Stimulated activated CD8-positive, alpha-beta memory T cell treated with anti-CD3 and anti-CD28 coated beads, Interleukin-15, amount 100 ng/mL, for 24 hours (primary cell): ENCODE data around the gene C1QTNF12.

Experiments
- DNase-seq: peaks from one replicate; pipeline ENCODE4 v3.0.0-alpha.2; 2020; ENCODE audit warnings: low read depth

The C1QTNF12 gene

DNA sequence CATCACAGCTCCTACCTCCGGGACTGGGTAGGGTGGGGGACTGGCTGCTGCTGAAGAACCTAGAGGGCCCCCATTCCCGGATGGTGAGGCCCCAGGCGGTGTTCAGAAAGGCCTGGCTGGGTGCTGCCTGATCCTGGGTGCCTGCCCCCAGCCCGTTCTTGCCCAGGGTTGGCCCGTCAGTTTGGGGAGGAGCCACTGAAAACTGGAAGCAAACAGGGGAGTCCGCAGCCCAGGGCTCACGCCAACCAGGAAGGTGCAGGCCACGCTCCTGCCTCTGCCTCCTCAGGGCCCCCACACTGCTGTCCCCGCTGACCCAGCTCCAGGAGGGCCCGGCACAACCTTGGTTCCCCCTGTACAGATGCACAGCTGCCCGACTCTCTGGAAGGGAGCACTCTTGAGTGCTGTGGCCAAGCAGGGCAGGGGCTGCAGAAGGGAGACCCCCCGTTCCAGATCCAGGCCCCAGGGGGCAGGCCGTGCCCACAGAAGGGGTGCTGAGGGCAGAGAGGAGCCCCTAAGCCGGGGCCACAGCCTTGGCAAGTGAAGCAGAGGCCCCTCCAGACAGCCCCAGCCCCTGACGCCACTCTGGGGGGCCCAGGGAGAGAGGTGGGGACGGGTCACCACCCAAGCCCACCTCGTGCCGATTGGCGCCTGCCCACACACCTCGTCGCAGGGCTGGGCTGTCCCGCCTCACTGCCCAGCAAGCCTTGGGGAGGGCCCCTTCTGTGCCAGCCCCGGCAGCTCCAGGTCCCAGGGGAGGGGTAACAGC lies 5.5 kb downstream of the C1QTNF12 start:
- no peak for DNase-seq

DNA sequence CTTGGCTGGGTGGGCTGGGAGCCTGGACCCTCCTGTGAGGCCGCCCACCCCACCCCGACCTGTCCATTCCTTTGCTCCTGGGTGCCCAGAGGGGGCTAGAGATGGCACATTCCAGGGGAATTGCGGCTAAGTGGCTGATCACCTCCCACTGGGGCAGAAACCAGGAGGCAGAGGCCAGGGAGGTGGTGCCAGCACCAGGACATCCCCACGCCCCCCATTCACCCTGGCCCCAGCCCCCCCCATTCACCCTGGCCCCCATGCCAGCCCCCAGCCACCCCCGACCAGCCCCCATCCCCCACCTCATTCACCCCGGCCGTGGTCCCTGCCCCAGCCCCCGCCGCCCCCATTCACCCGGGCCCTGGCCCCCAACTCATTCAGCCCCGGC lies 6.2 kb downstream of the C1QTNF12 start:
- no peak for DNase-seq

GRCh38 chr1:1239614-1240347 lies 6.7 kb downstream of the C1QTNF12 start:
- DNase-seq: no peak

DNA sequence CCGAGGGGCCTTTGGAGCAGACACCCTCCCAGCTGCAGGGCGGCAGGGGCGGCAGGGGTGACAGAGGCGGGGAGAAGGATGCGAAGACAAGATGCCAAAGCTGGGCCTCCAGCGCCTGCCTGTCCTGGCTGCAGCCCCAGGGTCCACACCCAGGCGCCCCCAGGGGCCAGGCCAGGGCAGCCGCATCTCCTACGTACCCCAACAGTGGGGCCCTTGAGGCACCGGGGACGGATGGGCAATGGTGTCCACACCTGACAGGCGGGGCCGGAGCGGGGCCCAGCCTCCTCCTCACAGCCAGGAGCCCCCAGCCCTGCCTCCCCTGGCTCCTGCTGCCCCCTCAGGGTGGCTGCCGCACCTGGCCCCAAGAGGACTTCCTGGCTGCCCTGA lies 7.3 kb downstream of the C1QTNF12 start:
- DNase-seq: no peak

- no peak for DNase-seq
Observed at GRCh38 chr1:1238702-1239178, 7.8 kb downstream of the C1QTNF12 start.

- DNase-seq: no peak
Observed at GRCh38 chr1:1237874-1238701, 8.4 kb downstream of the C1QTNF12 start.

DNA sequence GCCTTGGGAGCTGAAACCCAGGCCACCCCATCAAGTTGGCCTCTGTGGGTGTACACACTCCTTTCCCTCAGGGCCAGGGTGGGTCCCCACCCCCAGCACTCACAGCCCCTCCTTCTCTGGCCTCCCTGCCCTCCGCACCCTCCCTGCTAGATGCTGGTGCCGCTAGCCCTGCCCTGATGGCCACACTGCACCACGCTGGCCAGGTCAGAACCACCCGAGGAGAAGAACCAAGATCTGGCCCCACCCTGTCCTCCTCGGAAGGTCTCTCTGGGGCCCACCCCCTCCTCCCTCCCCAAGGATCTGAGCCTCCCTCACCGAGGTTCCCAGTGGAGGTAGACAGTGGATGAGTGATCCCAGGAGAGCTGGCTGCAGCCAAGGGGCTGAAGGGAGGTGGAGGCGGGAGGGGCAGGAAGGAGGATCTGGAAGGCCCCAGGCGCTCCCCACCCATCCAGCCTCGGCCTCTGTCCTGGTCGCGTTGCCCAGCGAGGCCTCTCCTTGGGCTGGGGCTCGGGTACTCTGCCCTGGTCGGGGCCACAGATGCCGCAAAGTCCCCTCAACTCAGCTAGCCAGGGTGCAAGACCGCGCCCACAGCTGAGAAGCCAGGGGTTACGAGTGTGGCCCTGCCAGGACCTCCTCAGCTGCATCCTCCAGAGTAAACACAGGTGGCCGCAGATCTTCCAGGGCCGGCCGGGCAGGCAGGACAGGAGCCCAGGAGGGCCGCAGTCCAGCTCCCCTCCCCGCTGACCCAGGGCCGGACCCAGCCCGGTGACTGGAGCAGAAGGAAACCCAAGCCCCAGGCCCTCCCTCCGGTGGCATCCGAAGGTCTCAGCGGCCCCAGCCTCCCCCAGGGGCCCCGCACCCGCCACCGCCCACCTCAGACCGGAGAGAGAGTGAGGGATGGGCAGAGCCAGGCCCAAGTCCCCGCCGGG lies 9.3 kb downstream of the C1QTNF12 start:
- DNase-seq: no peak

- DNase-seq: no peak
Observed at GRCh38 chr1:1236176-1236763, 10.3 kb downstream of the C1QTNF12 start.

DNA sequence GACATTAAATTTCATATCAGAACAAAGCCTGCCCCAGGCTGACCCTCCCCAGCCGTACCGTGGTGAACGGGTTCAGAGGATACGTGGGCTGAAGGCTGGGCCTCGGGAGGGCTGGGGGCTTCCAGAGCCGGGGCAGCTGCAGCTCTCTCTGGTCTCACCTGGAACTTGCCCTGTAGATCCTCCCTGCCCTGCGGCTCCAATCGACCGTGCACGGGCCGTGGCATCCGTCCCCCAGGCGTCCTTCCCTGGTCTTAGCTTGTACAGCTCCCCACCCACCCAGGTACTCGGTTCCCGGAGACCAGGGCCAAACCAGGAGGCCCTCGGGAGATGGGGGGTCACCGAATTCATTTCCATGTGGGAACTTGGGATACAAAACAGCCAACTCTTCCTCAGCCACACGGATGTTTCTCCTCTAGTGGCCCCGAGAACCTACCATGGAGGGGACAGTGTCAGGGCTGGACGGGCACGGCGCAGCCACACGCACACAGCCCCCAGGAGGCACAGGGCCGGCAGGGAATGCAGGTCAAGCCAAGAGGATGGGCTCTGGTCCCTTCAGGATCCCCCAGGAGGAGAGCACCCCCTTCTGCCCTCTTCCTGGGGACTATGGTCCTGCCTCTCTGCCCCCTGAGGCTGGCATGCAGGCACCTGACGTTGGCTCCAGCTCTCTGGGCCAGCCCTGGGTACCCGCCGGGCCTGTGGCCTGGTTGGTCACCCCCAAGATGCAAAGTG lies 11.3 kb downstream of the C1QTNF12 start:
- DNase-seq: no peak

DNA sequence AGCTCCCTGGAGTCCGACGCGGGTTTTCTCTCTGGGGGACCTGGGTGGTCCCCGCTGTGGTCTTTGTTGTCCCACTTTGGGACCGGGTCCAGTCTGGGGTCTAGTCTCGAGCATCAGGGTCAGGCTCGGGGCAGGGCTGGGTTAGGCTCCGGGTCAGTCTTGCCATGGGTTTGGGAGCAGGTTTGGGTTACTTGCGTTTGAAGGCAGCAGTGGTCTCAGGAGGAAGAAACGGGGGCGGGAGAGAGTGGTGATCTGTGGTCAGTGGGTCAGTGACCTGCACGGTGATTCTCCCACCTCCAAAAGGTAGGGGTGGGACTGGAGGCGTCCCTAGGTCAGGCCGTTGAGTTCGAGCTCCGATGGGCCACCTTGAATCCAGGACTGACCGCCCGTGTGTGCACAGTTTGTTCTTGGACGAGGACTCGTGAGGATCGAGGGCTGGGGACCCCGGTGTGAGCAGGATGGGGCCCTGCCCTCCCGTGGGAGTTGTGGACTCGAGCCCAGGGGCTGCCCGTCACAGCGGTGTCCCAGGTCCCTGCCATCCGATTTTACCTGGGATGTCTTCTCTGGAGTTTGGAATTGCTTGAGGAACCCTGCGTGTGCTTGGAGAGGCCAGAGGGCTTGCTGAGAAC lies 12.2 kb downstream of the C1QTNF12 start:
- DNase-seq: no peak

DNA sequence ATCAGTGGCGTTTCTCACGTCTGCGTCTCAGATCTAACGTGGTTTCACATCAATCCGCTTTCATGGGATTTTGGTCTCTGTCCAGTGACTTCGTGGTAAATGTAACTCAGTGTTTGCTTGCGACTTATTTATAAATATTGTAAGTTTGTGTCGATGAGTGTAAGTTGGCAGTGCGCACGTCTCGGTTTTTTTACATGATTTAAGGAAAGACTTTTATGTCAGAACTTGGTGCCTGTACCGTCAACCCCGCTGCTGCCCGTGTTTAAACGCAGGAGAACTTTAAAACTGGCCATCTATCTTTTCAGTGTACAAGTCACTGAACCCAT lies 13.0 kb downstream of the C1QTNF12 start:
- no peak for DNase-seq

DNA sequence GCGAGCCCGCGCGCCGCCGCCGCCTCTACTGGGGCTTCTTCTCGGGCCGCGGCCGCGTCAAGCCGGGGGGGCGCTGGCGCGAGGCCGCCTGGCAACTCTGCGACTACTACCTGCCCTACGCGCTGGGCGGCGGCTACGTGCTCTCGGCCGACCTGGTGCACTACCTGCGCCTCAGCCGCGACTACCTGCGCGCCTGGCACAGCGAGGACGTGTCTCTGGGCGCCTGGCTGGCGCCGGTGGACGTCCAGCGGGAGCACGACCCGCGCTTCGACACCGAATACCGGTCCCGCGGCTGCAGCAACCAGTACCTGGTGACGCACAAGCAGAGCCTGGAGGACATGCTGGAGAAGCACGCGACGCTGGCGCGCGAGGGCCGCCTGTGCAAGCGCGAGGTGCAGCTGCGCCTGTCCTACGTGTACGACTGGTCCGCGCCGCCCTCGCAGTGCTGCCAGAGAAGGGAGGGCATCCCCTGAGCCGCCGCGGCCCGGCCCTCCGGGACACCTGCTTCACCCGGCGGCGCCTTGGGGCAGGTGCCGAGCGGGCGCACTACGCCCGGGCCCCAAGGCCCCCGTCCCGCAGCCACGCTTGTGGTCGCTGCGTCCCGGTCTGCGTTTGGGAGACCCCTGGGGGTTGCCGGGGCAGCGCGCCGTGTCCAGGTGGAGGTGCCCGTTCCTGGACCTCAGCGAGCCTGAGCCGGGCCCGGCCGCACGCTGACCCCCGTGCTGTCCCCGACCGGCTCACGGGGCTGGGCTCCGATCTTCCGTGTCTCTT lies 13.5 kb downstream of the C1QTNF12 start:
- no peak for DNase-seq

DNA sequence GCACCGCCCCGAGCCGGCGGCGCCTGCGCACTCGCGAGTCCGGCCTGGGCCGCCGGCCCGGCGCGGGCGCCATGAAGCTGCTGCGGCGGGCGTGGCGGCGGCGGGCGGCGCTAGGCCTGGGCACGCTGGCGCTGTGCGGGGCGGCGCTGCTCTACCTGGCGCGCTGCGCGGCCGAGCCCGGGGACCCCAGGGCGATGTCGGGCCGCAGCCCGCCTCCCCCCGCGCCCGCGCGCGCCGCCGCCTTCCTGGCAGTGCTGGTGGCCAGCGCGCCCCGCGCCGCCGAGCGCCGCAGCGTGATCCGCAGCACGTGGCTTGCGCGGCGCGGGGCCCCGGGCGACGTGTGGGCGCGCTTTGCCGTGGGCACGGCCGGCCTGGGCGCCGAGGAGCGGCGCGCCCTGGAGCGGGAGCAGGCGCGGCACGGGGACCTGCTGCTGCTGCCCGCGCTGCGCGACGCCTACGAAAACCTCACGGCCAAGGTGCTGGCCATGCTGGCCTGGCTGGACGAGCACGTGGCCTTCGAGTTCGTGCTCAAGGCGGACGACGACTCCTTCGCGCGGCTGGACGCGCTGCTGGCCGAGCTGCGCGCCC lies 14.2 kb downstream of the C1QTNF12 start, which contains the start of gene B3GALT6:
Gene B3GALT6, plus strand, starts transcription at position 30 of the 588 bp plus-strand sequence. Its CDS starts 42 bp downstream, at position 72.
- no peak for DNase-seq

DNA sequence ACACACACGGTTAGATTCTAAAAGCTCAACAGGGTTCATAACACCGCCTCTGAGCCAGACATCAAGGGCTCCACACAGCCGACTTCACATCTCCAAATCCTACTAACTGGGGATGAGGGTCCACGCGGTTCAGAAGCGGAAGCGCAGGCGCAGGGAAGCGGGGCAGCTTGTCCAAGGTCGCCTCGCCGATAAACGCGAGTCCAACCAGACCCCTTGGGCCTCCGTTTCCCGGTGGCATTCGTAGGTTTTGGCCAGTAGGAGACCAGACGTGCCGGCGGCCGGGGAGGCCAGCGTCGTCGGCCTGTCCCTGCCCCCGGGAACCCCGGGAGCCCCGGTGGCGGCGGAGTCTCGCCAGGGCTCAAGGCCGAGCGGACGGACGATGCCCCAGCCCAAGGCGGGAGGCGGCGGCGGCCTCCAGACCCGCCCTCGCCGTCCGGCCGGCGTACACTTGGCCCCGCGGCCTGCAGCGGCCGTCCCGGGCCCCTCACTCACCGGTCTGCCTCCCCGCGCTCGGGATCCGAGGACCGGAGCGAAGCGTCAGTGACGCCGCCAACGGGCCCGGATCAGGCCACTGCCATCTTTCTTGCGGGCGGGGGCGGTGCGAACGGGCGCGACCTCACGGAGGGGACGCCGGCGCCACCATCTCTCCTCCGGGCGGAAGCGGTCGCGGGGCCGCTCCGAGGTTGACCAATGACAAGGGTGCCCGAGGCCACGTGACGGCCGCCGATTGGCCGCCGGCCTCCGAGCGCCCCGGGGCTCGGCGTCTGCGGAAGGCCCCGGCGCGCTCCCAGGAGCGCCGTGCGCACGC lies 14.9 kb downstream of the C1QTNF12 start, which contains the start of gene SDF4:
Gene SDF4, minus strand, starts transcription at position 602 of the 808 bp plus-strand sequence. CDS start 3,229 bp downstream, outside the sequence.
- DNase-seq: peak; percentile 91

DNA sequence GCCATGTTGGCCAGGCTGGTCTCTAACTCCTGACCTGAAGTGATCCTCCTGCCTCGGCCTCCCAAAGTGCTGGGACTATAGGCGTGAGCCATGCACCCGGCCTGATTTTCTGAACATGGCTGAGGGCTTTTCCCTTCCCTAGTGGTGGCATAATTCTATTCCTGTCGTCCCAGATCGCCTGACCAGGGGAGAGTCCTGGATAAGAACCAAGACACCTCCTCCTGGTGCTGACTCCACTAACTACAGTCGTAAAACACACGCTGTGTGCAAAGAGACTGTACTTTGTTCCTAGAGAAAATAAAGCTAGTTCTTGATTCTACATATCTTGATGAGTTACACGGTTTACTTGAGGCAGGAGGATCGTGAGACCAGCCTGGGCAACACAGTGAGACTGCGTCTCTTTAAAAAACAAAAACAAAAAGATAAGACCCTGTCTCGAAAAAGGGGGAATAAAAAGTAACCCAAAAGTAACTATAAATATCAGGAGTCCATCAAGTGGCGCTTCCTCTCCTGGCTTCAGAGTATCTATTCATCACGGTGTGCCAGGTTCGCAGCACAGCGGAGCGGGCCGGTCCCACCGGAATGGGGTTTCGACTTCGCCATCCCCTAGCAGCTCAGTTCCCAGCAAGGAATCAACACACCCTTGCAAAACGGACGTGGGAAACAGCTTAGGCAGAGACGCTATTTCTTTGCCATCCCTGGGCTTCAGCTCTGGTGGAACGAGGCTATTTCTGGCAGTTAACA lies 15.7 kb downstream of the C1QTNF12 start:
- DNase-seq: no peak

DNA sequence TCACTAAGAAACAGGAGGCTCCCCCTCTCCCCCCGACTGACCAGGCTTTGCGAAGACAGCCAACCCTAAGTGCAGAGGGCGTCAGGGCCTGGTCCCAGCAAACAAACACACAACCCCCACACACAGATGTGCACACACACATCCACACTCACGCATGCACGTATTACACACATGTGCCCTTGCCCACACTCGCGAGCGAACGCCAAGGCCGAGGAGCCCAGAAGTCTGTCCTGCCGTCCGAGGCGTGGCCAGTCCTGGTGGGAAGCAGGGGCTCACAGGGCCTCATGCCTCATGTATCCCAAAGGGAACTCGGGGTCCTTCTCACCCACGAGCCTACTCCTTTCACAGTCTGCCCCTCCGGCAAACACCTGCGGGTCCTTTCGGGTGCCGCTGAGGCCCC lies 16.8 kb downstream of the C1QTNF12 start:
- no peak for DNase-seq
